OCI-LY7 (cell line): ENCODE results near the gene PDE5A. TPM values are rescaled to one million over a fixed set of nuclear protein-coding genes. Genes with fewer than 3 reads are reported as not detected.

Experiments
- BruUV-seq: library from RNA; stranded (reverse); fragments of 400-500 nt; replicated peaks from 2 replicates; lab custom pipeline; 2021; lab: Mats Ljungman, UMichigan
- CTCF ChIA-PET: fragments of 300-600 bp; sonication (Branson Sonifier 250); formaldehyde crosslinking; loops from one replicate; lab custom pipeline; 2022; ENCODE audit warnings: antibody characterized with exemption; ENCODE audit not compliant: unreplicated experiment; lab: Charles Lee
- POLR2A ChIA-PET: fragments of 300-600 bp; sonication (Branson Sonifier 250); formaldehyde crosslinking; loops from one replicate; lab custom pipeline; 2022; ENCODE audit warnings: antibody characterized with exemption; lab: Charles Lee
- DNase-seq: peaks from one replicate; pipeline ENCODE4 v3.0.0-alpha.2; 2015; ENCODE audit warnings: low spot score
- H2AFZ ChIP-seq: fragments of 200-600 bp; sonication (generic), shearing (Covaris generic); 2 replicates; pipeline ENCODE4 v1.6.1; 2014; ENCODE audit warnings: mild to moderate bottlenecking, antibody characterized with exemption, low read length, moderate library complexity
- H3K27ac ChIP-seq: fragments of 200-600 bp; sonication (generic); 2 replicates; pipeline ENCODE4 v1.5.1; 2014; ENCODE audit warnings: mixed run types, low read depth, mild to moderate bottlenecking, moderate library complexity, low read length, inconsistent platforms; ENCODE audit not compliant: poor library complexity, severe bottlenecking
- H3K36me3 ChIP-seq: fragments of 200-600 bp; sonication (generic); 2 replicates; pipeline ENCODE4 v1.6.1; 2014; ENCODE audit warnings: mild to moderate bottlenecking, antibody characterized with exemption, low read length, moderate library complexity, mixed read lengths; ENCODE audit not compliant: insufficient read depth
- H3K4me1 ChIP-seq: fragments of 200-600 bp; sonication (generic); 2 replicates; pipeline ENCODE4 v1.5.1; 2014; ENCODE audit warnings: mild to moderate bottlenecking, low read length; ENCODE audit not compliant: insufficient read depth, poor library complexity, severe bottlenecking
- H3K4me2 ChIP-seq: fragments of 200-600 bp; sonication (generic); 2 replicates; pipeline ENCODE4 v1.6.1; 2014; ENCODE audit warnings: mild to moderate bottlenecking, low read length
- H3K4me3 ChIP-seq: fragments of 200-600 bp; sonication (generic); 2 replicates; pipeline ENCODE4 v1.5.1; 2014; ENCODE audit warnings: mild to moderate bottlenecking, low read depth, low read length; ENCODE audit not compliant: poor library complexity, severe bottlenecking
- H3K79me2 ChIP-seq: fragments of 200-600 bp; sonication (generic); 2 replicates; pipeline ENCODE4 v1.6.1; 2016; ENCODE audit warnings: low read depth, mild to moderate bottlenecking, low read length, moderate library complexity, mixed read lengths; ENCODE audit not compliant: insufficient read depth
- H3K9me2 ChIP-seq: fragments of 200-600 bp; sonication (generic); 2 replicates; pipeline ENCODE4 v1.6.1; 2016; ENCODE audit warnings: mild to moderate bottlenecking, low read length, mixed read lengths; ENCODE audit not compliant: insufficient read depth
- H3K9me3 ChIP-seq: fragments of 200-600 bp; sonication (generic); 2 replicates; pipeline ENCODE4 v1.6.1; 2014; ENCODE audit warnings: mild to moderate bottlenecking, mixed run types, low read length, mixed read lengths
- H4K20me1 ChIP-seq: fragments of 200-600 bp; sonication (generic); 2 replicates; pipeline ENCODE4 v1.6.1; 2014; ENCODE audit warnings: mild to moderate bottlenecking, antibody characterized with exemption, low read length, moderate library complexity, mixed read lengths; ENCODE audit not compliant: insufficient read depth
- EZH2phosphoT487 ChIP-seq: fragments of 200-600 bp; sonication (generic); IDR thresholded peaks from 2 replicates; pipeline ENCODE4 v1.6.1; 2018; ENCODE audit warnings: low read depth, borderline replicate concordance, mild to moderate bottlenecking, mixed run types, antibody characterized with exemption, low read length, moderate library complexity, mixed read lengths
- intact Hi-C: fragments of 100-400 bp; cut with micrococcal nuclease; formaldehyde crosslinking; loops from one replicate; pipeline ENCODE4 v1.10.0; 2022; ENCODE audit not compliant: unreplicated experiment
- total RNA-seq, 2 experiments: library from RNA; depleted of rRNA in 1 of 2; stranded (reverse); fragments of >200 nt in 1 of 2; shearing (Covaris generic) in 1 of 2; gene quantifications; 2 replicates each; pipeline ENCODE4 v1.2.3, GENCODE V29; 2014 to 2022
- TF ChIP-seq, protein P1 (sequence below): fragments of 200-600 bp; sonication (generic); conservative IDR thresholded peaks from 2 replicates; pipeline ENCODE4 v1.5.1; 2014; ENCODE audit warnings: mild to moderate bottlenecking, antibody characterized with exemption, low read length, moderate library complexity, mixed read lengths

PDE5A gene
- total RNA-seq, 2 experiments from 2014 or later: 0.22 to 1.4 TPM

DNA sequence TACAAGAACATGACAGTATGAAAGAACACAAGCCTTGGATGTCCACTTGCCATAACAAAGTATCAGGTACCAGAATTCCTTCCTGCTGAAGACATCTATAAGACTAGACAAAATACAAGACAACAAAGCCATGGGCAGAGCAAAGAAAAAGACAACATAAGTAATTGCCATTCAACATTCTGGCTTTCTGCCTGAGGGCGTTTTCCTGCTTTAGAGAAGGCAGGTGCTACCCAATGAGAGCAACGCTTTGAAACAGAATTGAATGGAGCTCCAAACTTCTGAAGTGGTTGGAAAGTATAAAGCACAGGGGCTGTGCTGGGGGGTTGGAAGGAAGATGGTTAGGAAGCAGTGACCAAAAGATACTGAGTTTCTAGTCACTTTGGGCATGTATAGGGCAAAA, 30.1 kb downstream of the PDE5A start:
- Histone ChIP-seq H3K27ac (no peak overlapping the region), H4K20me1 (no peaks in the 10 kb centered on the region), H3K79me2 (no peaks in the 10 kb centered on the region), H3K9me3 (no peaks in the 10 kb centered on the region), H3K4me1 (no peaks in the 10 kb centered on the region), H3K36me3 (no peaks in the 10 kb centered on the region), H3K4me3 (no peak overlapping the region), H2AFZ (no peak overlapping the region), H3K4me2 (no peak overlapping the region), H3K9me2 (no peaks in the 10 kb centered on the region)
- ChIA-PET POLR2A (no interaction called here), CTCF (no interaction called here)
- no TSS peak for BruUV-seq
- intact Hi-C loops: no loop called here
- TF ChIP-seq, protein P1, sequence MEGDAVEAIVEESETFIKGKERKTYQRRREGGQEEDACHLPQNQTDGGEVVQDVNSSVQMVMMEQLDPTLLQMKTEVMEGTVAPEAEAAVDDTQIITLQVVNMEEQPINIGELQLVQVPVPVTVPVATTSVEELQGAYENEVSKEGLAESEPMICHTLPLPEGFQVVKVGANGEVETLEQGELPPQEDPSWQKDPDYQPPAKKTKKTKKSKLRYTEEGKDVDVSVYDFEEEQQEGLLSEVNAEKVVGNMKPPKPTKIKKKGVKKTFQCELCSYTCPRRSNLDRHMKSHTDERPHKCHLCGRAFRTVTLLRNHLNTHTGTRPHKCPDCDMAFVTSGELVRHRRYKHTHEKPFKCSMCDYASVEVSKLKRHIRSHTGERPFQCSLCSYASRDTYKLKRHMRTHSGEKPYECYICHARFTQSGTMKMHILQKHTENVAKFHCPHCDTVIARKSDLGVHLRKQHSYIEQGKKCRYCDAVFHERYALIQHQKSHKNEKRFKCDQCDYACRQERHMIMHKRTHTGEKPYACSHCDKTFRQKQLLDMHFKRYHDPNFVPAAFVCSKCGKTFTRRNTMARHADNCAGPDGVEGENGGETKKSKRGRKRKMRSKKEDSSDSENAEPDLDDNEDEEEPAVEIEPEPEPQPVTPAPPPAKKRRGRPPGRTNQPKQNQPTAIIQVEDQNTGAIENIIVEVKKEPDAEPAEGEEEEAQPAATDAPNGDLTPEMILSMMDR: no peak
- TF ChIP-seq EZH2phosphoT487: no peak
- DNase-seq: no peak

DNA sequence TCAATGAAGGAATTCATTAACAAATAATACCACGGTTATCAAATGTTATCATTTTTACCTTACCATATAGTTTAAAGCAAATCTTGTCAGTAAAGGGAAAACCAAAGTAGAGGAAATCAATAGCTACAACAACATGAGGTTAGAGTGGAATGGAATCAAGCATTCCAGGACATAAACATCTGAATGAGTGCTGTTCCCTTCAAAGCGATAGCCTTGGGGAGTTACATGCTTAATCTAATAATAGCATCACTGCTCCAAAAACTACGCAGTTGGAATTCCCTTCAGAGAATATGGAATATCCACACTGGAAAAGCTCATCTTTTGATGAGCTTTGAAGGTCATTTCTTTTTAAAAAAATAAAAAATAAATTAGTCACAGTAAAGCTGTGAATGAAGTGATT, 31.2 kb downstream of the PDE5A start:
- DNase-seq: no peak
- intact Hi-C loops: no loop called here
- Histone ChIP-seq H2AFZ (no peak overlapping the region), H3K4me3 (no peak overlapping the region), H3K79me2 (no peaks in the 10 kb centered on the region), H3K4me1 (no peaks in the 10 kb centered on the region), H3K36me3 (no peaks in the 10 kb centered on the region), H3K4me2 (no peak overlapping the region), H3K27ac (no peak overlapping the region), H4K20me1 (no peaks in the 10 kb centered on the region), H3K9me3 (no peaks in the 10 kb centered on the region), H3K9me2 (no peaks in the 10 kb centered on the region)
- TF ChIP-seq, protein P1: no peak
- TF ChIP-seq EZH2phosphoT487: no peak
- no TSS peak for BruUV-seq
- CTCF ChIA-PET: no interaction called here
- POLR2A ChIA-PET: interaction anchor here (0.6 to 0.7 kb wide), 2 partner anchors 342 to 468 kb away, joined by 3 to 4 read pairs; no protein-coding TSS in a partner anchor

- H3K9me3 ChIP-seq: no peaks in the 10 kb centered on the region
- H3K4me2 ChIP-seq: no peak overlapping the region
- H3K27ac ChIP-seq: no peak overlapping the region
- no peaks in the 10 kb centered on the region for H4K20me1 ChIP-seq
- ChIA-PET POLR2A (interaction anchor here (0.6 to 1.1 kb wide), 3 partner anchors 27 to 950 kb away, joined by 3 to 4 read pairs (median 3); no protein-coding TSS in a partner anchor), CTCF (no interaction called here)
- intact Hi-C loops: no loop called here
- H2AFZ ChIP-seq: no peak overlapping the region
- no peaks in the 10 kb centered on the region for H3K9me2 ChIP-seq
- TF ChIP-seq, protein P1: no peak
- no peak for TF ChIP-seq EZH2phosphoT487
- no peaks in the 10 kb centered on the region for H3K79me2 ChIP-seq
- no peak for DNase-seq
- no TSS peak for BruUV-seq
- no peaks in the 10 kb centered on the region for H3K4me1 ChIP-seq
- no peak overlapping the region for H3K4me3 ChIP-seq
- no peaks in the 10 kb centered on the region for H3K36me3 ChIP-seq
These were observed 34.9 kb downstream of the PDE5A start for GRCh38 chr4:119593698-119594097.
